Activated CD4-positive, alpha-beta T cell treated with anti-CD3 and anti-CD28 coated beads, Interleukin-2, amount 50 U/mL, for 4 hours (primary cell): ENCODE data around the gene GSTM4.
"Not testable (repeated sequence)": the region's sequence is repeated elsewhere in the genome, so short reads cannot be mapped to it uniquely, and the experiment has no call there.

ENCODE experiments used
- DNase-seq, 2 experiments: peaks; one replicate each; pipeline ENCODE4 v3.0.0-alpha.2; 2020

GSTM4 gene

DNA sequence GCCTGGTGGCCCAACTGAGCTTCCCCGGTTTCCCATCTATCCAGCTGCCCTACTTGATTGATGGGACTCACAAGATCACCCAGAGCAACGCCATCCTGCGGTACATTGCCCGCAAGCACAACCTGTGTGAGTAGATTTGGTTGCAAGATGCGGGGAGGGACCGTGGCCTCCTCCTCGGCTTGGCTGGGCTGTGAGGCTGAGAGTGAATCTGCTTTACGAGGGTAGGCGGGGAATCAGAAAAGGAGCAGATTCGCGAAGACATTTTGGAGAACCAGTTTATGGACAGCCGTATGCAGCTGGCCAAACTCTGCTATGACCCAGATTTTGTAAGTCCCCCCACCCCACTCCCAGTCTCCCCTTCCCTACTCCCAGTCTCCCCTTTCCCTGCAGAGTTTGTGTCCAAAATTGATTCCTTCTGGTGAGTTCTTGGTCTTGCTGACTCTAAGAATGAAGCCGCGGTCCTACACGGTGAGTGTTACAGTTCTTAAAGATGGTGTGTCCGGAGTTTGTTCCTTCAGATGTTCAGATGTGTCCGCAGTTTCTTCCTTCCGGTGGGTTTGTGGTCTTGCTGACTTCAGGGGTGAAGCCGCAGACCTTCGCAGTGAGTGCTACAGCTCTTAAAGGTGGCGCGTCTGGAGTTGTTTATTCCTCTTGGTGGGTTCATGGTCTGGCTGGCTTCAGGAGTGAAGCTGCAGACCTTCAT lies 13.5 kb downstream of the GSTM4 start:
- DNase-seq: no peak

DNA sequence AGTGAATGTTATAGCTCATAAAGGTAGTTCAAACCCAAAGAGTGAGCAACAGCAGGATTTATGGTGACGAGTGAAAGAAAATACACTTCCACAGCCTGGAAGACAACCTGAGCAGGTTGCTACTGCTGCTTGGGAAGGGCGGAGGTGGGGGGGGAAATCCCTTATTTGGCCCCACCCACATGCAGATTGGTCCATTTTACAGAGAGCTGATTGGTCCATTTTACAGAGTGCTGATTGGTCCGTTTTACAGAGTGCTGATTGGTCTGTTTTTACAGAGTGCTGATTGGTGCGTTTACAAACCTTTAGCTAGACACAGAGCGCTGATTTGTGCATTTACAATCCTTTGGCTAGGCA lies 14.0 kb downstream of the GSTM4 start:
- DNase-seq: not testable (repeated sequence)

DNA sequence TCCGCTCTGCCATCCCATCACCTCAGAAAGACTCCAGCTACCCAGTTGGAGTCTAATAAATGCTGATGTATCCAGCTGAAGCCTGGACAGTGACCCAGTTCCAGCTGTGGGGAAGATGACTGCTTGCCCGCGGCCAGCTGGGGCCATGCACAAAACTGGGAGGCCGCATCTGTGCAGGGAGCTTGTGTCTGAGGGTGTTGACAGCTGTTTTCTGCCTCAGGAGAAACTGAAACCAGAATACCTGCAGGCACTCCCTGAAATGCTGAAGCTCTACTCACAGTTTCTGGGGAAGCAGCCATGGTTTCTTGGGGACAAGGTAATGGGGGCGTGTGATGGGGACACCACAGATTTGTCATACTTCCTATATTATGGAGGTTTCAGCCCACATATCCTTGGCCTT lies 15.2 kb downstream of the GSTM4 start:
- no peak for DNase-seq

DNA sequence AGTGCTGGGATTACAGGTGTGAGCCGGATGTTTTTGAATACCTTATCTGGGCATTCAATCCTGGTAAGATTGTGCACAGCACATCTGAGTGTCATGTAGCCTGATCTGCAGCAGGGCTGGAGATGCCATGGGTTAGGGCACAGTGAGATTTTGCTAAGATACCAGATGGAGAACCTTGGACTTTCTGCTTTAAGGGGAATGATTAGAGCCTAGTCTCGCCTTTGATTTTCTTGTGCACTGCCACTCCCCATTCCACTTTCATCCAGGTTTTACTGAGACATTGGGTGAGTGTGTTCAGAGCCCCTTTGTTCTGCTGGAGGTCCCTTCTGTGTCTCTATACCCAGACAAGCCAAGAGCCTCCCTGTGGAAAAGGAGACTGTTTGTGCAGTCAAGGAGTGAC lies 18.0 kb downstream of the GSTM4 start:
- not testable (repeated sequence) for DNase-seq

DNA sequence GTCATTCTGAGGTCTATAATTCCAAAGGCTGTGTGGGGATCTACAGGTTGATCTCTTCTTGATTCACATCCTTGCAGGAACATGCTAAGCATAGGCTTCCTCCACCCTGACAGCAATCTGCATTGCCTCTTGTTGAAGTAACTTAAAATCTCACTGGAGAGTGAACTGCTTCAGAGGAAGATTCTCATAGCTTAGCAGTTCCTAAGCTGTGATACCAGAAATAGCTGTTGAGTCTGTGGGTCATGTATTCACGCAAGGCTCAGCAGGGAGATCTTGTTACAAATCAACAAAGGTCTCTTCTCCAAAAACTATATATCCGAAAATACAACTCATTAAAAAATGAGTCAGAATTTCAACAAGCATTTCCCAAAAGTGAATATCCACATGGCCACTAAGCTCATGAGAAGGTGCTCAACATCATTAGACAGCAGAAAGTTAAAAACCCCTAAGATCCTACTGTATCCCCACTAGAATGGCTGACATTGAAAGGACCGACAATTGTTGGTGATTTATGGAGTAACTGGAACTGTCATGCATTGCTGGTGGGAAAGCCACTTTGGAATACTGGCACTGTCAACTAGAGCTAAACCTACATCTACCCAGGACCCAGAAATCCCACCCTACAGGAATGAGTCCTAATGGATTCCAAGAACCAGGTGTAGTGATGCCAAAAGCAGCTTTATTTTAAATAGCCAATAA lies 20.9 kb downstream of the GSTM4 start:
- DNase-seq: not testable (repeated sequence)

DNA sequence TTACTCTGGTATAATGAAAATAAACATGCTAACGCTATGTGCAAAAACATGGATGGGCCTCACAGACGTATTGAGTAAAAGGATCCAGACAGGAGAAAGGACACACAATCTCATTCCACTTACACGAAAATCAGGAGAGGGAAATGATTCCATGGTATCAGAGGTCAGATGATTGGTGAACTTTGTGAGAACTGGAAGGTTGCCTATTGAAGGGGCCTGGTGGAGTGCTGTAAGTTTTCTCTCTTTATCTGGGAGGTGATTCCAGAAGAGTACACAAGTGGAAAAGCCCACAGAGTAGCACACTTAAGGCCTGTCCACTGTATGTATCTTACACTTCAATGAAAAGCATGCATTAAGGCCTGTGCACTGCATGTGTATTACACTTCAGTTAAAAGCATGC lies 21.6 kb downstream of the GSTM4 start:
- DNase-seq: no peak

DNA sequence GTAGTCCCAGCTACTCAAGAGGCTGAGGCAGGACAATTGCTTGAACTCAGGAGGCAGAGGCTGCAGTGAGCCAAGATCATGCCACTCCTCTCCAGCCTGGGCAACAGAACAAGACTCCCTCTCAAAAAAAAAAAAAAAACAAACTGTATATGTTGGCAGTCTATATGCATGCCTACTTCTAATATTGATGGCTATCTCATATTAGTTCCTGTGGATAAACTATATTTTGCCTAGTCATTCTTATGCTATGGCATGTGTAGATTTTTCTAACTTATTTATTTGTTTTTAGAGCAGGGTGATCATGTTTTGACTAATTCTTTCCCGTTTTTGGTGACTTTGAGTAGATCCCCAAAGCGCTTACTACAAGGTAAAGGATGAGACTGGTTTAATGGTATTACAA lies 22.7 kb downstream of the GSTM4 start:
- not testable (repeated sequence) for DNase-seq

DNA sequence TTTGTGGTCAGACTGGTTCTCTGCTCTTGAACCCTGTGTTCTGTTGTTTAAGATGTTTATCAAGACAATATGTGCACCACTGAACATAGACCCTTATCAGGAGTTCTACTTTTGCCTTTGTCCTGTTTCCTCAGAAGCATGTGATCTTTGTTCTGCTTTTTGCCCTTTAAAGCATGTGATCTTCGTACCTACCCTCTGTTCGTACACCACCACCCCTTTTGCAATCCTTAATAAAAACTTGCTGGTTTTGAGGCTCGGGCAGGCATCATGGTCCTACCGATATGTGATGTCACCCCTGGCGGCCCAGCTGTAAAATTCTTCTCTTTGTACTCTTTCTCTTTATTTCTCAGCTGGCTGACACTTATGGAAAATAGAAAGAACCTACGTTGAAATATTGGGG lies 28.9 kb downstream of the GSTM4 start:
- DNase-seq: not testable (repeated sequence)

DNA sequence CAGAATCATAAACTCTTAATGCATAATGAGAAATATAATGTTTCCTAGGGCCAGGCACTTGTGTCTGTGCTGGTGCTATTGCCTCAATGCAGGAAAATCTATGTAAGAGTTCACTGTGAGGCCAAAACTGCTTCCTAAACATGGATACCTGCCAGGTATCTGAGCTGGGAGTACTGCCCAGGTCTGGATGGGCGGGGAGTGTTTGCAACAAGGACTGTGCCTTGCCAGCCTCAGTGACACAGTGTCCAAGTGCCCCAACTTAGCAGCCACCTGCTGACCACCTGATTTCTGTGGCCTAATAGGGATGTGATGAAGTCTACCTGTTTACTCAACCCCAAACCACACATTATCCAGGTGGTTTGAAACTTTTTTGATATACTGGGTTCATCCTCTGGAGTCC lies 29.5 kb downstream of the GSTM4 start:
- DNase-seq: not testable (repeated sequence)

DNA sequence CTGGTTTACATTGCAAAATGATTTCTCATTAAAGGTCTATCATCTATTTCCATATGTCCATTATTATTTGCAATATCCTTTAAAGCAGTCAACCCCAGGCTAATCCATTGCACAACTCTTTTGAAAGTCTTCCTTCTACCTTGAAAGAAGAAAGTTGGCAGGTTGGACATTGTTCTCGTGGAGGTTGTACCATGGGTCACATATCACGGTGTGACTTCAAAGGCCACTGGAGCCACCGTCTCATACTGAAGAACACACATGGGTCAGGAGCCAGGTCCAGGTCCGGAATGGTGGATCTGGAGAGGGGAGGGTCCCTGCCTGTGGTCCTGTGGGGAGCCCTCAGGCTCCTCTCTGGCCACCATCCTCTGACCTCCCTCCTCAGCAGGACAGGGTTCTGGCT lies 30.0 kb downstream of the GSTM4 start:
- DNase-seq: not testable (repeated sequence)

DNA sequence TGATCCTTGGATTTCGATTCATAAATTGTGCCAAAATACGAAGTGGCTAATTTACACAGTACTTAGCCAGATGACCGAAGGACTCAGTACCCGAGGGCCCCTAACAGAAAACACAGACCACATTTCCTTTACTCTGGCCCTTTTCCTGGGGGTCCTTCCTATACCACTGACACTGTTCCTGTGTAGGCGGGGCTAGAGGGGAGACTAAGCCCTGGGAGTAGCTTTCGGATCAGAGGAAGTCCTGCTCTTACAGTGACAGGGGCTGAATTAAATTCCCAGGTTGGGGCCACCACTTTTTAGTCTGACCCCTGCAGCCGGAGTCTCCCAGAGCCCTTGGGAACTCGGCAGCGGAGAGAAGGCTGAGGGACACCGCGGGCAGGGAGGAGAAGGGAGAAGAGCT lies 31.2 kb downstream of the GSTM4 start:
- DNase-seq: not testable (repeated sequence)

DNA sequence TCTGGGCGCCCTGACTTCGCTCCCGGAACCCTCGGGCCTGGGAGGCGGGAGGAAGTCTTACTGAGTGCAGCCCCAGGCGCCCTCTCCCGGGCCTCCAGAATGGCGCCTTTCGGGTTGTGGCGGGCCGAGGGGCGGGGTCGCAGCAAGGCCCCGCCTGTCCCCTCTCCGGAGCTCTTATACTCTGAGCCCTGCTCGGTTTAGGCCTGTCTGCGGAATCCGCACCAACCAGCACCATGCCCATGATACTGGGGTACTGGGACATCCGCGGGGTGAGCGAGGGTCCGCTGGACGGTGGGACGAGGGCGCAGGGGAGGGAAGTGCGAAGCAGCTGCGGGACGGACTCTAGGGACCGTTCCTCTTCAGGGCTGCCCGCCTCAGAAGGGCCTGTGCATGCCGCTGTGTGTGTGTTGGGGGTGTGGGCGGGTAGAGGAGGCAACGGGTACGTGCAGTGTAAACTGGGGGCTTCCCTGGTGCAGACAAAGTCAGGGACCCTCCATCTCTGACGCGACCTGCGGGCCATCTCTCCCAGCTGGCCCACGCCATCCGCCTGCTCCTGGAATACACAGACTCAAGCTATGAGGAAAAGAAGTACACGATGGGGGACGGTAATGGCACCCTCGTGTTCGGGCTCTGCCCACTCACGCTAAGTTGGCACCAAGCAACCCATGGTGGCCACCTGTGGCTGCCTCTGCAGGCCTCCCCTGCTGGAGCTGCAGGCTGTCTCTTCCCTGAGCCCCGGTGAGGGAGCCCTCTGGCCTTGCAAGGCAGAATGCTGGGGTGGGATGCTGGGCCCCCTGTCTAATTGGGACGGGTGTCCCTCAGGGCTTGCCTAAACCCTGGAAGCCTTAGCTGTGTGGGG lies 32.0 kb downstream of the GSTM4 start, which contains the start of gene GSTM1:
Gene GSTM1 (plus strand): TSS at position 177 of the 859 bp plus-strand sequence. CDS start 57 bp downstream, at position 234.
- peak; percentile 66 to 67 for DNase-seq

DNA sequence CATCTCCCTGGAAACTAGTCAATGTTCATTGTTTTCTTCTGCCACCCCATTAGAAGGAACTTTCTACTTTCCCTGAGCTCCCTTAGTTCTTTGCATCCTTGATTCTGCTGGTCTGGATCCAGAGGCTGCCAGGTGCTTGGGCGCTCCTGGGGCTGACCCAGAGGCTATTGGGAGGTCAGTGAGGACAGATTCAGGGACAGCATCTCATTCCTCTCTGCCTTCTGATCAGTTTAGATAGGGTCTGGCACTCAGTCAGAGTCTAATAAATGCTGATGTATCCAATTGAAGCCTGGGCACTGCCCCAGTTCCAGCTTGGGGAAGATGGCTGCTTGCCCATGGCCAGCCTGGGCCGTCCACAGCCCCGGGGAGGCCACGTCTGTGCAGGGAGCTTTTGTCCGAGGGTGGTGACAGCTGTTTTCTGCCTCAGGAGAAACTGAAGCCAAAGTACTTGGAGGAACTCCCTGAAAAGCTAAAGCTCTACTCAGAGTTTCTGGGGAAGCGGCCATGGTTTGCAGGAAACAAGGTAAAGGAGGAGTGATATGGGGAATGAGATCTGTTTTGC lies 34.0 kb downstream of the GSTM4 start:
- no peak for DNase-seq

DNA sequence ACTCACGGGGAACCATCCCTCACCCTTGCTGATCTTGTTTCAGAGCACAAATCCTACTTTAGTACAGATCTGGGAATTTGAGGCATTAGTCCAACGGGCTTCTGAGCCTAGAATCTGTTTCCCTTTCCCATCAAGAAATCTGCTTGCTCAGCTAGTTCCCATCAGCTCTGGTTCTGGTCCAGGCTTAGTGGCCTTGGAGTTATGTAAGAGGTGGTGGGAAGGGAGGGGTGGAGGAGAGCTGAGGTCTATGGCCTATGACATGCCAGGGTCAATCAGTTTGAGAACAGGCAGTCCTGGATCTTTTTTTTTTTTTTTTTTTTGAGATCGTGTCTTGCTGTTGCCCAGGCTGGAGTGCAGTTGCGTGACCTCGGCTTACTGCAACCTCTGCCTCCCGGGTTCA lies 35.9 kb downstream of the GSTM4 start:
- DNase-seq: no peak

DNA sequence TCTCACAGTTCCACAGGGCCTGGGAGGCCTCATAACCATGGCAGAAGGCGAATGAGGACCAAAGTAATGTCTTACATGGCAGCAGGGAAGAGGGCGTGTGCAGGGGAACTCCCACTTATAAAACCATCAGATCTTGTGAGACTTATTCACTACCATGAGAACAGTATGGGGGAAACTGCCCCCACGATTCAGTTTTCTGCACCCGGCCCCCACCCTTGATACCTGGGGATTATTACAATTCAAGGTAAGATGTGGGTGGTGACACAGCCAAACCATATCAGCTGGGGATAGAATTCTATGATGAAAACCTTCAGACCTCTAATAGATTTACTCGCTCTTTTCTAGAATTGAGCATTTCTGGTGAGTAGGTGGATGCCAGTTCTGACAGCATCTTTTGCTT lies 38.5 kb downstream of the GSTM4 start:
- not testable (repeated sequence) for DNase-seq

DNA sequence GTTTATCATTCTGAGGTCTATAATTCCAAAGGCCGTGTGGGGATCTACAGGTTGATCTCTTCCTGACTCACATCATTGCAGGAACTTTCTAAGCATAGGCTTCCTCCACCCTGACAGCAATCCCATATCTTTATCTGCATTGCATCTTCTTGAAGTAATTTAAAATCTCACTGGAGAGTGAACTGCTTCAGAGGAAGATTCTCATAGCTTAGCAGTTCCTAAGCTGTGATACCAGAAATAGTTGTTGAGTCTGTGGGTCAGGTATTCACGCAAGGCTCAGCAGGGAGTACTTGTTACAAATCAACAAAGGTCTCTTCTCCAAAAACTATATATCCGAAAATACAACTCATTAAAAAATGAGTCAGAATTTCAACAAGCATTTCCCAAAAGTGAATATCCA lies 39.2 kb downstream of the GSTM4 start:
- DNase-seq: not testable (repeated sequence)

DNA sequence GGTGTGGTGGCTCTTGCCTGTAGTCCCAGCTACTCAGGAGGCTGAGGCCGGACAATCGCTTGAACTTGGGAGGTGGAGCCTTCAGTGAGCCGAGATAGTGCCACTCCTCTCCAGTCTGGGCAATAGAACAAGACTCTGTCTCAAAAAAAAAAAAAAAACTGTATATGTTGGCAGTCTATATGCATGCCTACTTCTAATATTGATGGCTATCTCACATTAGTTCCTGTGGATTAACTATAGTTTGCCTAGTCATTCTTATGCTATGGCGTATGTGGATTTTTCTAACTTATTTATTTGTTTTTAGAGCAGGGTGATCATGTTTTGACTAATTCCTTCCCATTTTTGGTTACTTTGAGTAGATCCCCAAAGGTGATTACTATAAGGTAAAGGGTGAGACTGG lies 41.2 kb downstream of the GSTM4 start:
- DNase-seq: no peak

DNA sequence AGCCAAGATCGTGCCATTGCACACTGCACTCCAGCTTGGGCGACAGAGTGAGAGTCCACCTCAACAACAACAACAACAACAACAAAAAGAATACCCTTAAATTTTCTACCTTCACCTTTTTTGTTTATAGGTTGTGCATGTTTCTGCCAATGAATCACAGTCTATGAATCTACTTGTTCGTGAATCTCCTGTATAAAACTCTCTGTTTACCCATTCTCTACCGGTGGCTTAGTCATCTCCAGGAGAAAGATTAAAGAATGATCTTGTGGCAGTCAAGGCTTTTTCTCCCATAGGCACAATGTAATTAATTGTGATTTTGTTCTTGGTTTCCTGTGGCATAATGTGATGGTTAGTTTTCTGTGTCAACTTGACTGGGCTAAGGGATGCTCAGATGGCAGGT lies 42.0 kb downstream of the GSTM4 start:
- DNase-seq: not testable (repeated sequence)

DNA sequence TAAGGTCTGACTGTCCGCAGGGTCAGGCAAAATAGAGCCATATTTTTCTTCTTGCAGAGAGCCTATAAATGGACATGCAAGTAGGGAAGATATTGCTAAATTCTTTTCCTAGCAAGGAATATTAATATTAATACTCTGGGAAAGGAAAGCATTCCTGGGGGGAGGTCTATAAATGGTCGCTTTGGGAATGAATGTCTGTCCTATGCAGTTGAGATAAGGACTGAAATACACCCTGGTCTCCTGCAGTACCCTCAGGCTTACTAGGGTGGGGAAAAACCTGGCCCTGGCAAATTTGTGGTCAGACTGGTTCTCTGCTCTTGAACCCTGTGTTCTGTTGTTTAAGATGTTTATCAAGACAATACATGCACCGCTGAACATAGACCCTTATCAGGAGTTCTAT lies 47.0 kb downstream of the GSTM4 start:
- DNase-seq: not testable (repeated sequence)

DNA sequence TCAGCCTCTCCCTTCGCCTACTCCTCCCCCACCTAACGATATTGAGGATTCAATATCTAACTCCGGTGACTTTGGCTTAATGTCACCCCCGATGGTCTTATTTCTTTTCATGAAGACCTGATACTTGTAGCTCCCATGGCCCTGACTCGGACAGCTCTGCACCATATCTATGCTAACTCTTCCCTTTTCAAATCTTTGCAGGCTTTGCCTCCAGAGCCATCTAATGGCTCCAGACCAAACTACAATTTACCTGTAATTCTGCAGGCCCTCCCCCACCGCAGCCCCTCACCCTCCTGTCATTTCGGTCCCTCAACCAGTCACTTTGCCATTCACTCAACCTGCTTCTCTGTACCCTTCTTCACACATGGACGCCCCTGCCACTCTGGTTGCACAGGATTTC lies 48.3 kb downstream of the GSTM4 start:
- no peak for DNase-seq

DNA sequence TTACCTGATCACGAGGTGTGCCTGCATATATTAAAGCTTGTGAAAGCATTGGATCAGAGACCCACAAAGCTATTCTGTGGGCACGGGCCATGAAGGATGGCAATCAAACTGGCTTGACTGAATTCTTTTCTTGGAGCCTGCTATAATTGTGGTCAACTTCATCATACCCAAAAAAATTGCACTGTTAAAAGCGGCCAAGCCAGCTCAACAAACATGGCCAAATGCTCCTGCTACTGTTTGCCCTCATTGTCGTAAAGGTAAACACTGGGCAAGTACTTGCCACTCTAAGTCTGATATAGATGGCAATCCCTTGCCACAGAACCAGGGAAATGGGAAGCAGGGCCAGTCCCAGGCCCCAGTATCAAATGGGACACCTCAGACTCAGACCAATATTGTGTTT lies 49.5 kb downstream of the GSTM4 start:
- no peak for DNase-seq

DNA sequence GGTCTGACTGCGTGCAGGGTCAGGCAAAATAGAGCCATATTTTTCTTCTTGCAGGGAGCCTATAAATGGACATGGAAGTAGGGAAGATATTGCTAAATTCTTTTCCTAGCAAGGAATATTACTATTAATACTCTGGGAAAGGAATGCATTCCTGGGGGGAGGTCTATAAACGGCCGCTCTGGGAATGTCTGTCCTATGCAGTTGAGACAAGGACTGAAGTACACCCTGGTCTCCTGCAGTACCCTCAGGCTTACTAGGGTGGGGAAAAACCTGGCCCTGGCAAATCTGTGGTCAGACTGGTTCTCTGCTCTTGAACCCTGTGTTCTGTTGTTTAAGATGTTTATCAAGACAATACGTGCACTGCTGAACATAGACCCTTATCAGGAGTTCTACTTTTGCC lies 53.0 kb downstream of the GSTM4 start:
- DNase-seq: not testable (repeated sequence)

DNA sequence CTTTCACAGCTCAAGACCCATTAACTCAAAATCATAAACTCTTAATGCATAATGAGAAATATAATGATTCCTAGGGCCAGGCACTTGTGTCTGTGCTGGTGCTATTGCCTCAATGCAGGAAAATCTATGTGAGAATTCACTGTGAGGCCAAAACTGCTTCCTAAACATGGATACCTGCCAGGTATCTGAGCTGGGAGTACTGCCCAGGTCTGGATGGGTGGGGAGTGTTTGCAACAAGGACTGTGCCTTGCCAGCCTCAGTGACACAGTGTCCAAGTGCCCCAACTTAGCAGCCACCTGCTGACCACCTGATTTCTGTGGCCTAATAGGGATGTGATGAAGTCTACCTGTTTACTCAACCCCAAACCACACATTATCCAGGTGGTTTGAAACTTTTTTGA lies 53.9 kb downstream of the GSTM4 start:
- DNase-seq: not testable (repeated sequence)
